Measurements from ENCODE around the gene DHX32.

The DHX32 gene

DNA sequence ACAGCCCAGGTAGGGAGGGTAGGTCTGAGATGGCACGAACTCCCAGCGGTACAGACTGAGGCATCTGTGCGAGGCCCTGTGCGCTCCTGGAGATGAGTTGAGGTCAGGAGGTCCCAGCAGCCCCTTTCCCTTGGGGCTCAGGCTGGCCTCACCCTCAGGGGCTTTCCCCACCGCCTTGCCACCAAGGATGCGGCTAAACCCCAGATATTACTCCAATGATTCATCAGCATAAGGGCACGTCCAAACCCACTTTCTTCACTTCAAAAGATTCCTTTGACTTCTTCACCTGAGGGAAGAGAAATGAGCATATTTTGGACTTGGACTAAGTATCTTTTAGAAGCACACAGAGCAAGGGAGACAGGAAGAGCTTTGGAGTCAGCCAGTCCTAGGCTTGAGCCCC is 78.4 kb downstream of the DHX32 start:
- no peak for DNase-seq (ENCODE audit: low read depth)

DNA sequence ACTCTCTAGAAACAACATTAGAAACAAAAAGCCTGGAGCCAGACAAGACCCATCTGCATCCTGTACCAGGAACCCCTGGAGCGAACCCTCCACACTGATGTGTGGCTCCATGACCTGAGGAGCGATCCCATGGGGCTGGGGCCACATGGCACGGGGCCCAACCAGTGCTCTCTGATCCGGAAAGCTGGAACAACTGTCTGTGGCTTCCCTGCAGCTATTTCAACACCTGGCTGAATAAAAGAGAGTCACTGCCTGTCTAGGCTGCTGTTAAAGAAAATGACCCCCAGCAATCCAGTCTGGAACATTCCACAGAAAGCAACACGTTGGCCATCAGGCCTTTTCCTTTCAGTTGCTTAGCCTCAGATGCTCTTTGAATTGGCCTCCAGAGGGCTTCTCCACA is 79.0 kb downstream of the DHX32 start:
- DNase-seq (ENCODE audit: low read depth): no peak

DNA sequence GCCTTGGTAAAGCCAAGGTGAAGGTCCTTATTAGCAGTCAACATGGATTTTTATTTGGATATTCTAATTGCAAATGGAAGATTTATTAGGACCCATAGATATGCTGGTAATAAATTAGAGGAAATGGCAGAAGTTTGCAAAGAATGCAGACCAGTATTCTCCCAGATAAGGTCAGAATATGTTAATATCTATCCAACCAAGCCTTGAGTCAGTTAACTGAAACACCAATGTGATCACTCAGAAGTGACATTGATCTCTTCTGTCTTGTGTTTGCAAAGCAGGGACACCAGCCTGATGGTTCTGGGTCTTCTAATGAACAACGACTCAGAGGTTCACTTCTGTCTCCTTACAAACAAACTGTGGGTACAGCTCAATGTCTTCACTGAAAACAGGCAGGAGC is 79.5 kb downstream of the DHX32 start:
- DNase-seq (ENCODE audit: low read depth): no peak

DNA sequence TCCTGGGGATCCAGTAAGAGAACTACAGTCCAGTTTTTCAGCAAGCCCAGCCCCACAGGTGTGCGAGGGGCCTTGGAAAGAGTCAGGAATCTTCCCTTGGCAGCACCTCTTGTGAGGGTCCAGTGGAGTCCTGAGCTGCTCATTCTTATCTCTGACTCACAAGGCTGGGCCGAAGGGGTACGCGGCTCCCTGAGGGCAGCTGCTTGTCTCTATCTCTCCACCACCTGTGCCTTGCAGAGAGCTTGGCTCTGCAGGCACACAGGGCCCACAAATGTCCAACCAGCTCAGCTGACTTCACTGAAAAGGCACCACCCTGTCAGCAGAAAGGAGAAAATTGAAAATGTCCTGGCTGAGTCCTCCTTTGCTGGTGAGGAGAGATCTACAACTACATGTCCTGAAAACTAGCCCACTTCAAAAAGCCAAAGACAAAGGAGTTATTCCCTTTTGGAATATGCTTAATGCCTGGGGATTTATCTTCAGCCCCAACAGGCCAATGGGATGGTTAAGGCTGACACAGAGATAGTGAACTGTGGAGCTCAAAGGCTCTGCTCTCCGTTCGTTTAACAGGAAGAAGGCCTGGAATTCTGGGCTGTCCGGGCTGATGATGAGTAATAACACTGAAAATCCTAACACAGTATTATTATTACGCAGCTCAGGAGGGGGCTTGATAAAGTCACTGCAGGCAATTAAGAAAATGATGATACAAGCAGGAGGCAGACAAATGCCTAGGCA is 81.5 kb downstream of the DHX32 start:
- DNase-seq (ENCODE audit: low read depth): no peak

DNA sequence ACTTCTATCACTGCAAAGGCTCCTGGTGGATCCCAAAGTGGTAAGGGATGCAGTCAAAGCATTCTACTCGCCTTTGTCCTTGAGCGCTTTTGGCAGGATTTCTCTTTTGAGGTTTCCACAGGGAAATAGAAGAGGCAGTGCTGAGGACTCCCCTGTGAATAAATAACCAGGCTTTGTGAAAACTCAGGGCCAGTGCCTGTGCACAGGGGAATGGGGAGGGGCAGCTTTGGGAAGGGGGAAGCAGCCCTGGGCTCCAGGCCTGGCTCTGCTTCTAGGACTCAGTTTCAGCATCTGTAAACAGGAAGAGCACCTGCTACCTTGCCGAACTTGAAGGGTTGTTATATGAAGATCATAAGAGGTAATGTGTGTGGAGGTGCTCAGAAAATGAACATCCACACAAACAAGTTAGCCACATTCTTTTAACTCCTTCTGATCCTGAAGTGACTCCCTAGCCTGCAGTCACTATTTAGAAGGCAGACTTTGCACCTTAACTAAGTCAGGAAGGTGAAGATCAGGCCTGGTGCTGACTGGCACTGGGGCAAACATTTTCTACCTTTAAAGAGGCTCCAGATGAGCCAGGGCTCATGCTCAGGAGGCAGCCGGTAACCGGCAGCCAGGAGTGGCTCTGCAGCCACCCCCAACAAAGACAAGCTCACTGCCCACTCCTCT is 83.0 kb downstream of the DHX32 start:
- no peak for DNase-seq (ENCODE audit: low read depth)

DNA sequence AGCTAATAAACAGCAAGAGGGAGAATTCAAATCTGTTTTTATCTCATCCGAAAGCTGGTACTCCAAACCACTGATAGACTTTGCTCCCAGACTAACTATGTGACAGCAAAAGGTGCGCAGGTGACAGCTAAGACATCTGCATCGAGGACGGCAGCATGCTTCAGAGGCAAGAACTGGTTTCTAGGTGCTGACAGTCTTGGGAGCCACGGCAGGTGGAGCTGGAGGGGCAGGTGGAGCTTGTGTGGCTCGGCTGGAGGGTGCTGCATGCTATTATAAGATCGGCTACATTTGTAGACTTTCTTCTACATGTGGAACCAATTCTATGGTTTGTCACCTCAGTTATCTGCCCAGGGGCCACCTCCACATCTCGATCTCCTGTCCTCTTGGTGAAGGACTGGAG is 83.7 kb downstream of the DHX32 start:
- DNase-seq (ENCODE audit: low read depth): no peak

DNA sequence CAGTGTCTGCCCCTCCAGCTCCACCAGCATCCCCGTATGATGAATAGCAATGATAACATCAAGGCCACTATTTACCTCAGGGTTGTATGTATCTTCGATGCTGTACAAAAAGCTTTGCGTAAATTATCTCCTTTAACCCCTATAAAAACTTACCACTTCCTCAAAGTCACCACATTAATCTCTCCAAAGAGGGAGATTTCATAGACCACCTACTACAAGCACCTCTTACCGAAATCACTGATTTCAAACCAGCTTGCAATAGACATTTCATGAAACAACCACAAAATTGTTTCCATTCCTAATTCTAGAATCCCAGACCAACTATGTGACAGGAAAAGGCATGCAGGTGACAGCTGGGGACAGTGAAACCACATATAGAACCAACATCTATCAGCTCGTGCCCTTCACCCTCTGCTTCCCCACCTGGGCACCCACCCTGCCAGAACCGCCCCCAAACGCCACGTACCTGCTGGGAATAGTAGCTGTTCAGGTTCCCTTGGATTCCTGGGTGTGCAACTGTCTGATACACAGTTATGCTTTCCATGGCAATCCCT is 85.4 kb downstream of the DHX32 start:
- no peak for DNase-seq (ENCODE audit: low read depth)

DNA sequence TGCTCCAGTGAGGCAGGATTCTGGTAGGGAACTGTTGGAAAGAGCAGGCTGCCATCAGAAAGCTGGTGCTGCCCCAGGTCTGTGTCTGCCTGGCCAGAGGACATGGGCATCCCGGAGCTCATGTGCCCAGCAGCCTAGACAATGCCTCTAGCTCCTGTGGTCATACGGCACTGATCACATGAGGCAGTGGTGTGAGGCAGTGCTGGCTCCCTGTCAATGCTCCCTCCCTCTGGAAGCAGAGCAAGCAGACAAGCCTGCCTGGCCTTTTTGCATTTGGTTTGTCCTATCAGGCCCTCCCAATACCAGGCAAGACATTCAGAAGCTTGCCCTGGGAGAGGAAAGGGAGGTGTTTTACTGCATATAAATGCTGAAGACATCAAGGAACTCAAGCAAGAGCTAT is 86.0 kb downstream of the DHX32 start:
- no peak for DNase-seq (ENCODE audit: low read depth)

DNA sequence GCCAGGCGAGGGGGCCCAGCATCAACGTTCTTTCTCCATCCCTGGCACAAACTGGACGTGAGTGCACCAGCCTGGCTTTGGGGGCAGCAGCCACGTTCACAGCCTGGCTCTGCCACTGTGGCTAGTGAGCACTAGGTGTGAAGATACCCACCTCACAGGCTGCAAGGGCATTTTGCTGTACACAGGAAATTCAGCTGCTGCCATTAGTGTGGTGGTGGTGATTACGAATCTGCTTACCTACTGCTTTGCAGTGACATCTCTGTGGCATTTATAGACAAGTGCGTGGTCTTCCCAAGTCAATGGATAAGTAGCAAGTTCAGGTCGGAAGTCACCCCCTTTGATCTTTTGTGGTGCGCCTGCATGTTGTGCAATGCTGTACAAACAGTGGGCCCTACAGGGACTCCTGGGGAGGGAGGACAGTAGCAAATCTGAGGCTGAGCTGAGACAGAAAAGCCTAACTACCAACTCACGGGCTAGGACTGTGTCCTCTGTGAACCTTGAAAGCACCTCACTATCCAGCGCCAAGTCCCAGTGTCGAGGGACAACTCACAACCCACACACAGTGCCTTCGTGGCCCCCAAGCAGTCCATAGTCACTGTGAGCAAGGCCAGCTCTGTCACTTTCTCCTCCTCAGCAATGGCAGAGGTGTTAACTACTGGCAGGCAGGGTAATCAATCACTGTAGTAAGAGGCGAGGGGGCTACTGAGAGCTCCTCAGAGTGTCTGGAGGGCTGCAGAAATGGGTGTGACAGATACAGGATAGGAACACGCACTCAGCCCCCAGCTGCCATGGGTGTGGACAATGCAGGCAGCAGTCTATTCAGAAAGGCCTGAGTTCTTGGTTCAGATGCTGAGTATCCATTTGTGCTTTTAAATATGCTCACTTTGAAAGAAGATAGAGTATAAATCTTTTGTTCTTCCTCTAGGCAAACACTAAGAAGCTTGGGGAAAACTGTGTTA is 88.5 kb downstream of the DHX32 start:
- DNase-seq (ENCODE audit: low read depth): no peak

DNA sequence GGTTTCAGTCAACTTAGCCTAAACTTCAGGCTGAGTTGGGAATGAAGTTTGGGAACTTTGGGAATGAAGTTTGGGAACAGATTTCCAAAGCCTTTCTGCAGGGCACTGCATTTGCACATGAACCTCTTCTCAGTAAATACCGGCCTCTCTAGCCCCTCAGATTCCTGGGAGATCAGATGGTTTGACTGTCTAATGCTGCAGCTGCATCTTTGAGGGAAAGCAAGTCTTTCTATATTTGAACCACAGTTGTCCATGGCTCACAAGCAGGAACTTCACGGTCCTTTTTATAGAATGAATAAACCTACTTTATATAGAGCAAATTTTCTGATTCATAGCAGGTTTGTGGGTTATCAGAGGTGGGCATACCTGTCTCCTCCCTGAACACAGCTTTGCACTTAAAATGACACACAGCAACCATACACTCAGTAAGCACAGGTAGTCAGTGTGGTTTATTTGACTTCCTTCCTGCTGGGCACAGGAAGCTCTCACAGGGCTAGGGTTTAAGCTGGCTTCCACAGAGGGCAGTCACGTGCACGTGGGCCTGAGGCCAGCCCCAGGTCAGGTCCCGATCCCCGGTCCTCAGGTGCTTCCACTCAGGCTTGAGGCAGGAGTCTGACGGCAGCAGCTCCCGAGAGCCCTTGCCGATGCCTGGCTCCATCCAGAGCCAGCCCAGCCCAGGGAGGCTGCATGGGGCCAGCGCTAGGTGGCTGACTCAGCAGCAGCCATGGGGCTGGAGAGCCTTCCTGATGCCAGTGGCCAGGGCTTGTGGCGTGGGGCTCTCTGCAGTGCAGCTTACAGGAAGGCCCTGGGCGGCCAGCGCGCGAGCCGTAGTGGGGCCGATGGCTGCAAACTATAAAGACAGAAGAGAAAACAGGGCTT is 92.7 kb downstream of the DHX32 start:
- no peak for DNase-seq (ENCODE audit: low read depth)
